Ishikawa (cell line): ENCODE measurements around the gene RP9.

Experiments used
- CEBPB ChIP-seq: IDR thresholded peaks from 2 replicates; pipeline ENCODE4 v1.6.1; 2012
- CREB1 ChIP-seq: IDR thresholded peaks from 2 replicates; pipeline ENCODE4 v1.6.1; 2012; ENCODE audit warnings: low read depth
- EGR1 ChIP-seq: IDR thresholded peaks from 2 replicates; pipeline ENCODE4 v1.6.1; 2012
- EP300 ChIP-seq: IDR thresholded peaks from 2 replicates; pipeline ENCODE4 v1.6.1; 2012; ENCODE audit warnings: borderline replicate concordance
- FOXM1 ChIP-seq: IDR thresholded peaks from 2 replicates; pipeline ENCODE4 v1.6.1; 2012; ENCODE audit warnings: low read depth, borderline replicate concordance
- NFIC ChIP-seq: IDR thresholded peaks from 2 replicates; pipeline ENCODE4 v1.6.1; 2012
- RAD21 ChIP-seq: IDR thresholded peaks from 2 replicates; pipeline ENCODE4 v1.6.1; 2012; ENCODE audit warnings: low read depth
- TAF1 ChIP-seq: IDR thresholded peaks from 2 replicates; pipeline ENCODE4 v1.6.1; 2012; ENCODE audit warnings: low read depth, mild to moderate bottlenecking
- TCF12 ChIP-seq: IDR thresholded peaks from 2 replicates; pipeline ENCODE4 v1.6.1; 2012; ENCODE audit warnings: low read depth
- TEAD4 ChIP-seq: IDR thresholded peaks from 2 replicates; pipeline ENCODE4 v1.6.1; 2012
- USF1 ChIP-seq: IDR thresholded peaks from 2 replicates; pipeline ENCODE4 v1.6.1; 2012
- YY1 ChIP-seq: IDR thresholded peaks from 2 replicates; pipeline ENCODE4 v1.6.1; 2012; ENCODE audit warnings: low read depth
- ZBTB7A ChIP-seq: IDR thresholded peaks from 2 replicates; pipeline ENCODE4 v1.6.1; 2012; ENCODE audit warnings: low read depth
- TF ChIP-seq, protein P1 (sequence below): IDR thresholded peaks from 2 replicates; pipeline ENCODE4 v1.6.1; 2012
- TF ChIP-seq, protein P2 (sequence below): IDR thresholded peaks from 2 replicates; pipeline ENCODE4 v1.6.1; 2012; ENCODE audit warnings: low read depth, mild to moderate bottlenecking

RP9 gene

GRCh38 chr7:33109005-33109757 lies at the start of gene RP9:
Gene RP9 (minus strand): TSS chr7:33109404. CDS start chr7:33109372, 32 bp downstream.
- TF ChIP-seq TAF1 (peak; percentile 31; the same call in 1 of the 2 replicates), EP300 (peak; percentile 37; the same call in 1 of the 2 replicates), TCF12 (0 out of 2 replicates have a peak, but pooled peaks have one; percentile 9), RAD21 (no peak)
- TF ChIP-seq, protein P1, sequence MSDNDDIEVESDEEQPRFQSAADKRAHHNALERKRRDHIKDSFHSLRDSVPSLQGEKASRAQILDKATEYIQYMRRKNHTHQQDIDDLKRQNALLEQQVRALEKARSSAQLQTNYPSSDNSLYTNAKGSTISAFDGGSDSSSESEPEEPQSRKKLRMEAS = peak; percentile 29; the same call in 1 of the 2 replicates

- TF ChIP-seq EGR1 (no peak), FOXM1 (no peak), EP300 (no peak), YY1 (no peak), RAD21 (no peak), TEAD4 (no peak), CREB1 (no peak), CEBPB (no peak), NFIC (no peak), TAF1 (no peak), TCF12 (no peak)
- TF ChIP-seq, protein P2, sequence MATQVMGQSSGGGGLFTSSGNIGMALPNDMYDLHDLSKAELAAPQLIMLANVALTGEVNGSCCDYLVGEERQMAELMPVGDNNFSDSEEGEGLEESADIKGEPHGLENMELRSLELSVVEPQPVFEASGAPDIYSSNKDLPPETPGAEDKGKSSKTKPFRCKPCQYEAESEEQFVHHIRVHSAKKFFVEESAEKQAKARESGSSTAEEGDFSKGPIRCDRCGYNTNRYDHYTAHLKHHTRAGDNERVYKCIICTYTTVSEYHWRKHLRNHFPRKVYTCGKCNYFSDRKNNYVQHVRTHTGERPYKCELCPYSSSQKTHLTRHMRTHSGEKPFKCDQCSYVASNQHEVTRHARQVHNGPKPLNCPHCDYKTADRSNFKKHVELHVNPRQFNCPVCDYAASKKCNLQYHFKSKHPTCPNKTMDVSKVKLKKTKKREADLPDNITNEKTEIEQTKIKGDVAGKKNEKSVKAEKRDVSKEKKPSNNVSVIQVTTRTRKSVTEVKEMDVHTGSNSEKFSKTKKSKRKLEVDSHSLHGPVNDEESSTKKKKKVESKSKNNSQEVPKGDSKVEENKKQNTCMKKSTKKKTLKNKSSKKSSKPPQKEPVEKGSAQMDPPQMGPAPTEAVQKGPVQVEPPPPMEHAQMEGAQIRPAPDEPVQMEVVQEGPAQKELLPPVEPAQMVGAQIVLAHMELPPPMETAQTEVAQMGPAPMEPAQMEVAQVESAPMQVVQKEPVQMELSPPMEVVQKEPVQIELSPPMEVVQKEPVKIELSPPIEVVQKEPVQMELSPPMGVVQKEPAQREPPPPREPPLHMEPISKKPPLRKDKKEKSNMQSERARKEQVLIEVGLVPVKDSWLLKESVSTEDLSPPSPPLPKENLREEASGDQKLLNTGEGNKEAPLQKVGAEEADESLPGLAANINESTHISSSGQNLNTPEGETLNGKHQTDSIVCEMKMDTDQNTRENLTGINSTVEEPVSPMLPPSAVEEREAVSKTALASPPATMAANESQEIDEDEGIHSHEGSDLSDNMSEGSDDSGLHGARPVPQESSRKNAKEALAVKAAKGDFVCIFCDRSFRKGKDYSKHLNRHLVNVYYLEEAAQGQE = no peak
- TF ChIP-seq, protein P1 = no peak
Observed at GRCh38 chr7:33157781-33158180, 48.6 kb upstream of the RP9 start.

DNA sequence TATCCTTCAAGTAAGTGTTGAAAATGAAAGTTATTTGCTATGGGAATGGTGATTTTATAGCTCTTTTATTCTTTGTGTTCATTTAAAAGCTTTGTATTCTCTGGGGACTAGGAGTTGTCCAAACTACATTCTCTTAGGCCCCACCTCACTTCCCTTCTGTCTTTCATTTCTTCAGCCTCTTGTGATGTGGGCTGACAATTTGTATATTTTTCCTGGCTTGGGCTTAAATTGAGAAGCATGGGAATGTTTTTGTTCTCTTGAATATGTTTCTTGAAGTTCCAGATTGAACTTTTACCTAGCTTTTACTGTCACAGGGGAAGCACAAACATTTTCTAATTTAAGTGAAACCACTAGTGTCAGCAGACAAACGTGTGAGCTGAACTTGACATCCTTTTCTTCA lies 48.1 kb upstream of the RP9 start:
- TF ChIP-seq FOXM1 = no peak
- no peak for TF ChIP-seq TEAD4
- no peak for TF ChIP-seq YY1
- TF ChIP-seq CEBPB = no peak
- TF ChIP-seq TCF12 = no peak
- TF ChIP-seq, protein P2 = no peak
- TF ChIP-seq USF1 = no peak

DNA sequence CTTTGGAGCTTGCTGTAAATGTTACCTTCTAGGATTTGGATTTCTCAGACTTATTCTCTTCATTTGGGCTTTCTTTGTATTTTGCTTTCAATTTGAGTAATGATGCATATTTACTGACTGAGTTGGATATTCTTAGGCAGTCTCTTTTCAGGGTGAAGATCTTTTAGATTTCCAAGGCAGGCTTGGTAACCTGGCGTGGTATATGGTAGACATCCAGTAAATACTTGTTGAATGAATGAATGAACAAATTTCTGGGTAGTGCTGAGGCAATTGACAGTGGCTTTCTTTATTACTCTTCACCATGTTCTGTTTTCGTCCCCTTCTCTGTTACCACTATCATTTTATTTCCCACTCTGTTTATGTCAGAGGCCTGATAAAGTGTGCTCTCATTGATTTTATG lies 47.2 kb upstream of the RP9 start:
- TF ChIP-seq TCF12 (no peak), EP300 (no peak), NFIC (no peak), EGR1 (no peak)

GRCh38 chr7:33155811-33156210 lies 46.6 kb upstream of the RP9 start:
- TF ChIP-seq NFIC (no peak), FOXM1 (no peak)

GRCh38 chr7:33152087-33152486 lies 42.9 kb upstream of the RP9 start:
- TF ChIP-seq, protein P2 = no peak
- no peak for TF ChIP-seq FOXM1
- TF ChIP-seq, protein P1 = no peak
- TF ChIP-seq TCF12 = no peak
- TF ChIP-seq CREB1 = no peak
- TF ChIP-seq CEBPB = no peak
- TF ChIP-seq ZBTB7A = no peak
- TF ChIP-seq TEAD4 = no peak
- no peak for TF ChIP-seq NFIC
- no peak for TF ChIP-seq USF1
